ENCODE data around the gene ATRNL1.

ATRNL1 gene

DNA sequence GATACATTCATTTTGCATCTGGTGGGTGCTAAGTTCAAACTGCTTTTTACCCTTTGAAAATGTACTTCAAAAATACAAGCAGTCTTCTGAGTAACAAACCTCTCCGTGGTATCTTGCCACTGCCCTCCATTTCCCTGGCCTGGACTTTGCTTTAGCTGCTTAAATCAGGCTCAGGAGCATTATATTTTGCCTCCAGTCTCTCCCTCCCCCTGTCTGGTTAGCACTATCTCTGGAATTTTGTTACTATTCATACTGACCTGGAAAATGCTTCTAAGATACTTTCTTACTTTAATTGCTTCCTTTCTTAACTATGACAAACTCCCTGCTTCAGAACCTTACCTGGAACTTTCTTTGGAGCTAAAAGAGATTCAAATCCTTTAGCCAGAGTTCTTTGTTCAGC, 810.0 kb downstream of the ATRNL1 start:
- DNase-seq (ENCODE audit: low read depth): no peak

DNA sequence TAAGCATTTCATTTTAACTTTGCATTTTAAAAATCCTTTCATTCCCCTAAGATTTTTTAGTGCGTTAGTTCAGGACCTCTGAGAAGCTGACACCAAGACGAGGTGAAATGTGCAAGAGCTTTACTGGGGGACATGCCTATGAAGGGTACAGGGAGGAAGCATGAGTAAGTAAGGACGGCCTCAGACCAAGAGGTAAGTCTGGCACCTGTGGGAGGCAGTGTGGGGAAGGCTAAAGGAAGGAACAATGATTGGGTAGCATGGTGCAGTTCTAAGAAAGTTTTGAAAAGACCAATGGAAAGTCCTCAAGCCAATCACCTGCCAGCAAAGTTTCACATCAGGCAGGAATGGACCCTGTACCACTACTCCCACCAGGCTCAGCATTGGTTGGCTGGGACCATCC, 810.7 kb downstream of the ATRNL1 start:
- DNase-seq (ENCODE audit: low read depth): no peak

DNA sequence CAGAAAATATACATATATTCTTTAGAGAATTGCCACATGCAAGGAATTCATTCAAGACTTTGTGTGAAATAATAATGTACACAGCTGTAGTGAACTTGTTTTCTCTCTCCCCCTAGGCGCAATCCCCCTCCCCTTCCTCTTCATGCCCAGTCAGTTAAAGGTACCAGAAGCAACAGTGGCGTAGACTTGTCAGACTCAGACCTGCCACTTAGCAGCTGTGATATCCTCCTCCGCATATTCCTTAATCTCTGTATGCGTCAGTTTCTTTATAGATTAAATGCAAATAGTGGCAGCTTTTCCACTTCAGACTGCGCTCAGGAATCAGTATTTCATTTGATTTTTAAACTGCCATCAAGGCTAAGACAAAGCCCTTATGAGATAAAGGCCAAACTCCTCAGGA, 815.9 kb downstream of the ATRNL1 start:
- no peak for DNase-seq (ENCODE audit: low read depth)

DNA sequence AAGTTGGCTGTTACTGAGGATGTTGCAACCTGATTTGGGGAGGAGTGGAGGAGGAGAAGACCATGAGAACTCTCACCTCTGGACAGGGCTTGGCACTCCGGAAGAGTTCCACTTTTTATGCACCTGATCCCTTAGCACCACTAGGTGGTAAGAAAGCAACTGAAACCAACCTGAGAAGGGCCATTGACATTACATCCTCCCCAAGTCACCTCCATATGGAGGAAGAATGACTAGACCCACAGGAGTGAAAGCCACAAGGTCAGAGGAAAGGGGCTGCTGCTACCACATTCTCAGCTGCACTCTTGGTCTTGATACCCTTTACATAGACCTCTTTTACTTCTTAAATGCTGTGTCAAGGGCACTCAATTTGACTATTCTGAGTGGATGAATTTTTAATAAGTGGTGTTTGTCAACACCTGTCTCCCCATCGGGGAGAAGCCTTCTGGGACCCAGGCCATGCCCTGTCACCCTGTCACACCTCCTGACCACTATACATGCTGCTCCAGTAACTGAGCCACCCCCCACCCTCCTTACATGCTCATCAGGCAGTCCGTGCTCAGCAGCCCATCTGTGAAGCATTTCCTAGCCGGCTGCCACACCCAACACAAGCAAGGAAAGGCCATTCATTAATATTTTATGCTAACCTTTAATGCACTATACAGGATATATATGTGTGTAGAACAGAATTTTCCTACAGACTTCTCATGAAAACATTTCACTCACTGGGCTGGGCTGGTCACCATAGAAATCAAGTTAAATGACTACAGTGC, 817.0 kb downstream of the ATRNL1 start:
- DNase-seq (ENCODE audit: low read depth): no peak

DNA sequence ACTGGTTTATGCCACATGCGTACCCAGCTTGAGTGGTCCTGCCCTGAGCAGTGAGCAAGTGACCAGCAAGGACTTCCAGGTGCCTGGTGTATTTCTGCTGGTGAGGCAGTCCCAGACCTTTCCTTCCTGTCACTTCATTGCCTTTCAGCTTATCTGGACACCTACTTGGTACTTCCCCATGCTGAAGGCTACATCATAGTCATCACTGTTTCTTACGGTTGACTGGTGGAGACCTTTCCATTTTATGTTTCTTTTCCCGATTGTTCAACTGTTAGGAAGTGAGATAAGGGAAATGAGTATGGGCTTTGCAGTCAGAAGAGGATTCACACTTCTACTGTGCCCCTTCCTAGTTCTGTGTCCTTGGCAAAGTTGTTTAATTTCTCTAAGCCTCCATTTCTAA, 821.3 kb downstream of the ATRNL1 start:
- no peak for DNase-seq (ENCODE audit: low read depth)

DNA sequence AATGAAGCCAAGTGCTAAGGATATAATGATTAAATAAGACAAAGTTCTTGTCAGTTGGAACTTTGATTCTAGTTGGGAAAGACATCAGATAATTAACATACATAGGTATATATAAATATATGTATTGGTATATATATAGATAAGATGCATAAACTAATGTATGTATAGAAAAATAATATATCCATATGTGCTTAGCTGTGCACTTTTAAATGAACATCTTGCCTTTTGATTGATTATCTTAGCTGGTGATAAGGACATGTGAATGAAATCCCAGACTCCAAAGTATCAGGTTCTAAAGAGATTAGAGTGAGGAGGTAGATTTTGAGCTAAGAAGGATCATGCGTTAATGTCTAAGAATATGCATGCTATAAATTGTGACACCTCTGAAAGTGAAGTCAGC, 822.3 kb downstream of the ATRNL1 start:
- DNase-seq (ENCODE audit: low read depth): no peak

DNA sequence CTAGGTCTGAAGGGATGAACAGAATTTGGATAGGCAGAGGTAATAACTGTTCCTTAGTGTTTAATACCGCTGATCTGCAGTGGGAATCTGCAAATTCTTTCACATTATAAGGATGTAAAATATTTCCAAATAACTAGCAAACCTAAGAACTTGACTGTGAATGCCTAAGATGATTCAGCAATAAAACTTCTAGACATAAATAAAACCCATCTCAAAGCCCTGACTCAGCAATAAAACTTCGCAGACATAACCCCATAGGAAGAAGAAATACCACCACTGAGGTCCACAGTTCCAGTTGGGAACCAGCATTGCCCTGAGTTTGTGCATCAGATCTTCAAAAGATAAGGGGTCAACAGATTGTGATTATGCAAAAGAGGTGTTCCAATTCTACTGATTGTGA, 825.6 kb downstream of the ATRNL1 start:
- no peak for DNase-seq (ENCODE audit: low read depth)

DNA sequence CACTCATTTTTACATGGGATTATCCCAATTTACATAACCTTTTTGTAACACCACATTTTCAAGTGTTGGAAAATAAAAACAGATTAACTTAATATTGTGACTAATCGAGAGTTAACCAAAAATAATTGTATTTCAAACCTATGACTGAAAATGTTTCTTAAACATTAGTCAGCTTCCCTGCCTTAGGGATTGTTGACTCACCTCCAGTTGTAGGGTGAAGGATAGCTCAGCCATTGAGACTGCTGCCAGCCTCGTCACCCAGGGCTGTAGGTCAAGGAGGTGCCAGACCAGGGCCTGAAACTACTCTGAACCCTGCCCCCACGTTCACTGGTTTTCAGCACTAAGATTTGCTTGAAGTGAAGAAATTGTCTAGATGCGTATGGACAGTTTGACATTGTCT, 828.6 kb downstream of the ATRNL1 start:
- DNase-seq (ENCODE audit: low read depth): no peak

DNA sequence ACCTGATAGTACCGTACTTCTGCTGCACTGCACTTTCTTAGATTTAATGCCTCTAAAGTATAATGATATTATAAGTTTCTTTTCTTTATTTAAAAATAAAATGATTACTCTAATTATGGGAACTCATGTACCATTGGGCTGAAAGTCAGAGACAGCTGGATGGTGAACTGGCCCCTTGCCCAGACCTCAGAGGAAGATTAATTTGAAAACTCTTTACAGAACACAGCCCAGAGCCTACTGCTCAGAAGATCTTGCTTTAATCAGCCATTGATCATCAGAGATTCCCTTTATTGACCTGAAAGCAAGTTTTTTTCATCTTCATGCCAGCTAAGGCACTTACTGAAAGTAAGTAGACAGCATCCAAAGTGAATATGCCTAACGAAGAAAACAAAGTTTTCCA, 838.1 kb downstream of the ATRNL1 start:
- no peak for DNase-seq (ENCODE audit: low read depth)

DNA sequence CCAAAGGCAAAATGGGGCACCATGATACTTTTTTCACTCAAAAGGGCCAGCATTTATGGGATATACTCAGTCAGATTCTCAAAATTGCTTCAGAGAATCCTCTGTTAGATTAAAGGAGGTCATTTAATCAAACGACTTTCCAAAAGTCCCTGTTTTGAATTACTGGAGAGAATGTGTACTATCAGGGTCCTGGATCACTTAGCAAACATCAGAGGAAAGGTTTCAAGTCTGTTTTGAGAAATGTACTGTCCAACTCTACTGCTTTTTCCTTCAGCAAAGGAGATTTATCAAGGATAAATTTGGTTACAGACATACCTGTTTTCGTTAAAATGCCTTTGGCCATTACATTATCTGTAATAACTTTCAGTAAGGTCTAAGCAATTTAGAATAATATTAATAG, 838.9 kb downstream of the ATRNL1 start:
- DNase-seq (ENCODE audit: low read depth): no peak

DNA sequence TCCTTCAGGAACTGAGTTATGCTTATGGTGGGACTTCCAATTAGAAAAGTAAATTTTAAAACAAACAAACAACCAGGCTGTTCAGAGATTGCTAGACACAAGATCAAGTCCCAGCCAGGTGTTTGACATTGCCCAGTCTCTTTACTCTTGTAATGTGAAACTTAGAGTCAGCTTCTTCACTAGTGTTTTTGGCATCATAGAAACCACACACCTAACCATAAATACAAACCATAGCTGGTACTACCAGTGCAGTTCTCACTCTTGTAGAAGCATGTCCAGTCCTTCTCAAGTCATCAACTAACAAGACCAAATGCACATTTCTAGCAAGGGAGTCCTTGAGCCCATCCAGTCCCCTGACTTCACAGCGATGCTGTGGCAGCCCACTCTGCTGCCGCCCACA, 839.9 kb downstream of the ATRNL1 start:
- no peak for DNase-seq (ENCODE audit: low read depth)

DNA sequence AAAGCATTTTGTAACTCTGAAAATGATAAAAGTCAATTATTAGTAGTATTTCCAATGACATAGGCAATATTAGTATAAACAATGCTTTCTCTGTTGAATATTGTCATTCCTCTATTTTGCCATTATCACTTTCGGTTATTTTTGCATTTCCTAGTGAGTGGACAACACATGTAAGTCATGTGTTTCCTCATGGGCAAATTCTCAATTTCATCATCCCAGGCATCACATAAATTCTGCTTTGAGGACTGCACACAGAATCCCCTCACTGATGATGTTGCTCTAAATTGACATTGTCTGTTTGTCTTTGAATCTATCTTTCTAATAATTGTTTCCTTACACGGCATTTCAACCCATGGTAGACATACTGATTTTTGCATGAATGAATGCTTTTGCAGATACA, 842.6 kb downstream of the ATRNL1 start:
- DNase-seq (ENCODE audit: low read depth): no peak

DNA sequence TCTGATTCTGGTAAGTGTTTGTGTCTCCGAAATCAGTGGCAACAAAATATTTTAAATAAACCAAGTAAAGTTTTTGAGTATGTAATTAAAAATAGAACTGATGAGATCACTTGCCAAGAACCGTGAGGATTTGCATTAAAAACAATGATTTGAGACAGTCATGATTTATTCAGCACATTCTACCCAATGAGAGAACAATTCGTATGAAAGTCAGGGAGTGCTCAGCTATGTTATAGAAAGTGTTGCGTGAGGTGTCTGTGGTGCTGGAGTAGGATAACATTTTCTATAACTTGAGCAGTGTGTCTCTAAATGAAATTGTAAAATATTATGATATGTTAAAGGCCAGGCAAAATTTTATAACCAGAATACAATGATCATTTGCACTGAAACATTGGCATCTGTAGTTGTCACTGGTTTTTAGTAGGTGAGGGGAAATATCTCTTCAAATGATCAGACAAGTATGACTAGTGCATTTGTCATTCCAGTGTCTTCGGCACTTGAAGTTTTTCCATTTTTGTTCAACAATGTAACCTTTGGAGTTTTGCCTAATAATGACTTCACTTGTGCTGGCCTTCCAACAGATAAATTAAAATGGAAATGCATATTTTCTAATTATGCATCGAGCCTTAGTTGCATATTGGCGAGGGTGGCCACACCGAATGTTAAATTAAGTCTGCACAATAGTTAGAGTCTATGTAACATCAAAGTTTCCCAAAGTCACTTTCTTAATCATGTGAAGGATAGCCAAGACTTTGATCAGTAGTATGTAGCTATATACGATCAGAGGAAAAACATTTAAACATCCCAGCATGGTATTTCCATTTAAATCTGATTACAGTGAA, 844.0 kb downstream of the ATRNL1 start:
- no peak for DNase-seq (ENCODE audit: low read depth)

DNA sequence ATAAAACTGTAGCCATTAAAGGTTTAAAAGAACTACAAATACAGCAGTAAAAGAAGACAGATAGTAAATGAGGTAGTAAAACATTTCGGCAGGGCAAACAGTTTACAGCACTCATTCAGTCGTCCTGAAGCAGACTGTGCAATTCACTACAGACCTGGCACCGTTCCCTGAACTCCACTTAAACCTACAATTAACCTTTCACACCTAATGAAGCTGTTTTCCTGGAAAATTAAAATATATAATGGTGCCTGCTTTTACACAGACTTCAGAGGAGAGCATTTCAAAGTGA, 844.5 kb downstream of the ATRNL1 start:
- no peak for DNase-seq (ENCODE audit: low read depth)

DNA sequence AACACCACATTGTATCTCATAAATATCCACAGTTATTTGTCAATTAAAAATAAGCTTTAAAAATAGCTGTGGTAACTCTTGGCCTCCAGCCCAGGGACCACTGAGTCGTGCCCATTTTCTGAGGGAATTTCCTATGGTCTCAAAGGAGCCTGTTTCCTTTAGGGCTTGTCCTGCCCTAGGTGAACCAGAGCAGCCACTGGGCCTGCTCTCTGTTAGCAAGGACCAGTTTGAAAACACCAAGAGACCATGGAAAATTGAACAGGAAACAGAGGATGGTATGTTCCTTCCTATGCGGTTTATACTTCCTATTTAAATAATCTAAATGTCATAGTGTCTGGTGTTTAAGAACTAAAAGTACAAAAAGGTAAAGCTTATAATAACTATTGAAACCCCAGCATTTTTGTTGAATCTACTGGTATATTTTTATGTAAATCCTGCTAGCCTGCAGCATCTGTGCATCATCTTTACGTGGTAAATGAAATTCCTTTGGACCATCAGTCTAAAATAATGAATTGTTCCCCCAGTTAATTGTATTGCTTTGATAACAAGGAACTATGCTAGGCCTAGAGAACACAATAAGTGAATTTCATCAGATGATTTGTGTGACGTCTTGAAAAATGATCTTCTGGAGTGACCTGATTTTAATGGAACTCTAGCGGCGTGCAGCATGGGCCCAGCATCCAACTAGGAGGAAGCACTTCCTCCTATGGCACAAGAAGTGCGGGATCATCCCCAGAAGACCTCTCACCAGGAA, 846.1 kb downstream of the ATRNL1 start:
- no peak for DNase-seq (ENCODE audit: low read depth)

DNA sequence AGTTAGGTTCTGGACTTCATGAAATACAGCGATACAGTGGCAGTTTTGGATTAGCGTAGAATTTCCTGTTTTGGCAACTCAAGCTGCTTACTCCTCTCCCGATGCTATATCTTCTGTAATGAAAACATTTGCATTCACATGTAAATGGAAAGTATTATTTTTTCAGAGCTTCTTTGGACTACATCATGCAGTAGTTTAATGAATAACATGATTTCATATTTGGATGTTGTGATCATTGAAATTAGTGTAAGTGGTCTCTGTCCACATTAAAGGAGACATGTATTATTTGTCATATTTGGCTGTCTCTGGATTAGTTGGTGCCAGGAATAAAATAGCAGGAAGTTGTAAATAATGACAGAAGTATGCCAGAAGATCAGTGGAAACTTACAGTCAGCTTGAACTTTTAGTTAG, 848.2 kb downstream of the ATRNL1 start:
- no peak for DNase-seq (ENCODE audit: low read depth)

DNA sequence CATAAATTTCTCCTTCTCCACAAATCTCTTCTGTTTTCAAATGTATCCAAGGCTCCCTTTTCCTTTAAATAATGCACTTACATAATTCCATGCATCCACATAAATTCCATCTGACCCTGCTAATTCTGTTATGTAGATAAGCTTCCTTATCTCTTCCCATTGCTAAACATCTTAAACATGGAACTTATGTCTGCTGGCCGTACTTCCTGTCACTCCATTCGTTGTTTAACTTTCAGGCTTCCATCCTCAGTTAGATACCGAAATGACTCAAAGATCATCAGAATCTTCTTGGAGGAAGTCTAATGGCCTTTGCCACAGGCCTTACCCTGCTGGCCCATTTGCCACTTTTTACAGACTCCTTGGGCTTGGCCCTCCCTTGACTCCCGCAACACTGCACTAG, 848.9 kb downstream of the ATRNL1 start:
- DNase-seq (ENCODE audit: low read depth): no peak

DNA sequence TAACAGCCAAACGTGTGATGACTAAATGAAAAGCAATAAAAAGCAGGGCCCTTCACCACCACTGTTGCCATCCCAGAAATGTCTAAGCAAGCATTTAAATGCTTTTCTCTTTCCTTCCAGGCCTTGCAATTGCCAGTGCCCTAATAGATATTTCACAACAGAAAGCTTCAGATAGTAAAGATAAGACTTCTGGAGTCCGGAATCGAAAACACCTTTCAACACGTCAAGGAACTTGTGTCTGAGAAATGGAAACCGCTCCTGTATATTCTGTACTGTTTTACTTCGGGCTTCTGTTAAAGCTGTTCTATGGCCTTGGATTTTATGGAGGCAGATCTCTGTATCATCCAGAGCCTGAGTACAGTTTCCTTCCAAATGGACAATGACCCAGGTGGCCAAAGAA, 851.4 kb downstream of the ATRNL1 start:
- DNase-seq (ENCODE audit: low read depth): no peak

DNA sequence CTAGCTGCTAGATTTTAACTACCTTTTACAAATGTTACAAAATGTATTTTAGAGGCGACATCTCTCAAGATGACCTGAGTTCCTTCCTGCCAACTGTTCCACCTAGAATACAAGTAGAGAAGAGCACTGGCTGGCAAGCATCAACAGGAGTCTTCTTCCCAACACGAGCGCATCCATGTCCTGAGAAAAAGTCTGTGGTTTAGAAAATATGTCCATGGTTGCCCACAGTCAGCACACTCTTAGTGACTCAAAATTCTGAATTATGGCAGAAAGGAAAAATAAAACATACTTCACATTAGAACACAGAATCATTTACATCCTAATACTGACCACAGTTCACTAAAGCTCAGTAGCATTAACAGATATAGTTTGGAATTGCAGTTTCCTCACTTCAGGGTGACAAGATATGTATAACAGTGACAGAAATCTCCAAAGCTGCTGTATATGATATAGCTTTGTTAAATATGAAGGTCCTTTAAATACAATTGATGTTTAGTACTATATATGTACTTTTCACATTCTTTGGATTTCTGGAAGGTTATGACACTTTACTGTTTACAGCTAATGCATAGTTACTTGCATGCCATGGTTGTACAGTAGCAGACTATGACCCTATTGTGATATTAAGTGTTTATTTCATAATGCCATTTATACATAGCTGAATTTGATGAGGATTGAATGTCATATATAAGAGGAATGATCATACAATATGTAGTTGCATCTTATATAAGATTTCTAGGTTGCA, 852.7 kb downstream of the ATRNL1 start:
- no peak for DNase-seq (ENCODE audit: low read depth)

DNA sequence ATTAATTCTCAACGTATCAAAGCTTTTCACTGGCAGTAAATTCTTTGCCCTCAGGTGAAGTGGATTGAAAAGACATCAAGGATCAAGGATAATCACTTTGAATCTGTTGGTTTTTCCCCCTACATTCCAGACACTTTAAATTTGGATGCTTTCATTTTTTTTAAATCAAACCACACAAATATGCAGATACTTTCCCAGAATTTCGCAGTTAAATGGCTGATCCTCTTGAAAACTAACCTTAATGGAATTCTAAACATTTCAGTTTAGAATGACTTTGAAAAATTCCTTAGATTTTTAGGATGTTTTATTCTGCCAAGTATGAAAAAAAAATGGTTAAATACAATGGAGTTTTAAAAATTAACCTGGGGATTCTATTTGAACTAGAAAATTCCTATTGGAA, 853.9 kb downstream of the ATRNL1 start:
- no peak for DNase-seq (ENCODE audit: low read depth)

DNA sequence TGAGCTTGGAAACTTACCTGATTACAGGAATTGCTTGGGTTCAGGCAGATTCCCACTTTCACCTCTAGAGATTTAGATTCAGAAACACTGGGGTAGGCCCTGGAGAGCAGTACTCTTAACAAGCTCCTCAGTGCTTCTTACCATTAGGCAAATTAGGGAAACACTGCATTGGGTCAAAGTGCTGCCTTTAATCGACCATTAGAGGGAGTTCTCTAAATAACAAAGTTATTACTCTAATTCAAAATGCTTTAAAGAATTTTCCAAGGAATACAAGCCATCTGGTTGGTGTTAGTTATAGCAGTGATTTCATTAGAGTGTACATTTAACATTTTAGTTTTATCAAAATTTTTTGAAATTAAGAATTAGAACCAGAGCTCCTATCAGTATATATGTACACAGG, 855.3 kb downstream of the ATRNL1 start:
- DNase-seq (ENCODE audit: low read depth): no peak

DNA sequence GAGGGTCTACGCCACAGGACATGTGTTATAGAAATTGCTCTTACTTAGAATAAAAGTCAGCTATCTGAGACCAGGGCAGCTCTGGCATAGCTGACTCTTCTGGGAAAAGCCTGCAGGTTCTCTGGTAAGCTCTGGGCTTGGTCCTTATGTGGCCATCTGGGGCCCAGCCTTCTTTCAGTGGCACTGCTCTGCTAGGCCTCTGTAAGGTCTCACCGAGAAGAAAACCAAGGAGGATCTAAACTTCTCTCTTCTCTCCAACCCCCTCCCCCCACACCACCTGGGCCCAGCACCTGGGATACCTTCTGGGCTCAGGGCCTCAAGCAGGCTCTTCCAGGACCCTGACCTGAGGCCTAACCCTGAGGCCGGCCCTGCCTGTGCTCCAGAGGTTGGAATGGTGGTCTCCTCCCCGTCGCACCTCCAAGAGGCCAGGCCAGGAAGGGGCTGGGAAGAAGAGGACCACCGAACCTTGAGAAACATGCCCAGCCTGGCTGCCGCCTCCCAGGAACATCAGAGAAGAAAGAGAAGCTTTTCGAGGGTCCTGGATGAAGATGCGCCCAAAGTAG, 856.2 kb downstream of the ATRNL1 start:
- no peak for DNase-seq (ENCODE audit: low read depth)
